Left lung (tissue), 10 donors: ENCODE measurements around the gene WDR7. TPM values are rescaled to one million over a fixed set of nuclear protein-coding genes. Genes with fewer than 3 reads are reported as not detected.

Experiments
- ATAC-seq: fragments of 200-7000 bp; cut with Tn5 transposase; one replicate; pipeline ENCODE4 v1.9.1; 2020; ENCODE audit warnings: moderate library complexity
- DNase-seq, 4 donors: peaks; one replicate each; pipeline ENCODE4 v3.0.0-alpha.2; 2013 to 2020
- H3K27ac ChIP-seq, 2 donors: fragments of 200-600 bp; sonication (generic) in 1 of 2; one replicate each; pipeline versions ENCODE4 v1.5.0 to v1.8.0; 2020 to 2021
- H3K27me3 ChIP-seq, 2 donors: fragments of 200-600 bp; sonication (generic) in 1 of 2; one replicate each; pipeline versions ENCODE4 v1.5.0 to v1.8.0; 2020 to 2021
- H3K36me3 ChIP-seq, 2 donors: fragments of 200-600 bp; sonication (generic) in 1 of 2; one replicate each; pipeline versions ENCODE4 v1.5.0 to v1.8.0; 2020 to 2021
- H3K4me1 ChIP-seq, 2 donors: fragments of 200-600 bp; one replicate each; pipeline ENCODE4 v1.8.0; 2021
- H3K4me3 ChIP-seq, 2 donors: fragments of 200-600 bp; sonication (generic) in 1 of 2; one replicate each; pipeline versions ENCODE4 v1.5.0 to v1.8.0; 2020 to 2021; ENCODE audit warnings: mild to moderate bottlenecking in 1 of 2
- H3K9me3 ChIP-seq, 2 donors: fragments of 200-600 bp; sonication (generic) in 1 of 2; one replicate each; pipeline versions ENCODE4 v1.5.0 to v1.8.0; 2020 to 2021
- intact Hi-C, 2 donors: fragments of 100-400 bp; cut with DNase I; formaldehyde crosslinking; loops; one replicate each; pipeline versions ENCODE4 v1.11.2 to v1.14.2; 2022
- polyA plus RNA-seq, 6 donors: library from polyadenylated mRNA; unstranded; fragments of 120-200 nt; gene quantifications; one replicate each; pipeline ENCODE4 v1.2.1, GENCODE V29; 2013; ENCODE audit not compliant: insufficient read length in 6 of 6
- total RNA-seq, 2 donors: library from RNA; stranded (reverse); fragmentation: NEBNext Ultra II Directional; extraction: Animal tissue kit (Norgen Biotek cat#: 25700); gene quantifications; one replicate each; pipeline ENCODE4 v1.2.1, GENCODE V29; 2021
- TF ChIP-seq, protein P1 (sequence below), 2 donors: fragments of 200-600 bp; sonication (generic) in 1 of 2; IDR thresholded peaks; one replicate each; pipeline versions ENCODE4 v1.5.0 to v1.8.0; 2021; ENCODE audit warnings: antibody characterized with exemption in 2 of 2
- donor health status: DM: no; HTN: yes; CAD: no.
- donor health status: DM: no; HTN: no; CAD: no.

Gene WDR7
- total and polyA plus RNA-seq, 8 donors: 10.9 to 37.7 (median 12.8) TPM

DNA sequence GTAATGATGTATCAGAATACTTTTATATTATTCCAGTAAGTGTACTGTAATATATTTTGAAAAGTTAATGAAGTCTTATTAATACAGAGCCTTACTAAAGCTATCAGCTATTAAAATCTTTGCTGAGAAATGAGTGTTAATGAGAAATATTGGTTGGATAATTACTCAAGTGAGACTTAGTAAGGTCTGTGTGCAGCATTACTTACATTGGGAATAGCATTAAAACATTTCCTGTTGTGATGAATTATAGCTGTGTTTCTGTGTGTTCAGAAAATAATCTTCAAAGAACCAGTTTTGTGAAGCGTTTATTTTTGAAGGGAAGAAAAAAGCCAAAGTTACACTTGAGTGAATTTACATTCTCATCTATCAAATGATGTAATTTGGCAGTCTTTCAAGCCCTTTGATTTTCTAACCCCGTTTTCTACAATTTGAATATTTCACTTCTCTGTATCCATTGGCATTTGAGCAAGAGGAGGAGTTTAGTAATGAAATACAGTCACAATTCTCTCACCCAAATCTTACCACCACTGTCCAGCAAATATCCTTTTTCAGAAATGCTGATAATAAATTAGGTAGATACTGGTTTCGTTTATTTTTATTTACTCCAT, 372.2 kb downstream of the WDR7 start:
- DNase-seq (no peak), ATAC-seq (no peak)
- intact Hi-C loops: no loop called here
- H3K9me3 ChIP-seq: no peaks in the 10 kb centered on the region
- H3K4me1 ChIP-seq: no peaks in the 10 kb centered on the region
- H3K27me3 ChIP-seq: no peaks in the 10 kb centered on the region
- peaks cover 0 to 21% of the 10 kb centered on the region in 2 donors for H3K36me3 ChIP-seq
- H3K4me3 ChIP-seq: no peak overlapping the region
- TF ChIP-seq, protein P1, sequence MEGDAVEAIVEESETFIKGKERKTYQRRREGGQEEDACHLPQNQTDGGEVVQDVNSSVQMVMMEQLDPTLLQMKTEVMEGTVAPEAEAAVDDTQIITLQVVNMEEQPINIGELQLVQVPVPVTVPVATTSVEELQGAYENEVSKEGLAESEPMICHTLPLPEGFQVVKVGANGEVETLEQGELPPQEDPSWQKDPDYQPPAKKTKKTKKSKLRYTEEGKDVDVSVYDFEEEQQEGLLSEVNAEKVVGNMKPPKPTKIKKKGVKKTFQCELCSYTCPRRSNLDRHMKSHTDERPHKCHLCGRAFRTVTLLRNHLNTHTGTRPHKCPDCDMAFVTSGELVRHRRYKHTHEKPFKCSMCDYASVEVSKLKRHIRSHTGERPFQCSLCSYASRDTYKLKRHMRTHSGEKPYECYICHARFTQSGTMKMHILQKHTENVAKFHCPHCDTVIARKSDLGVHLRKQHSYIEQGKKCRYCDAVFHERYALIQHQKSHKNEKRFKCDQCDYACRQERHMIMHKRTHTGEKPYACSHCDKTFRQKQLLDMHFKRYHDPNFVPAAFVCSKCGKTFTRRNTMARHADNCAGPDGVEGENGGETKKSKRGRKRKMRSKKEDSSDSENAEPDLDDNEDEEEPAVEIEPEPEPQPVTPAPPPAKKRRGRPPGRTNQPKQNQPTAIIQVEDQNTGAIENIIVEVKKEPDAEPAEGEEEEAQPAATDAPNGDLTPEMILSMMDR (IDR thresholded peaks at IDR 0.05): no peak
- H3K27ac ChIP-seq: no peak overlapping the region

DNA sequence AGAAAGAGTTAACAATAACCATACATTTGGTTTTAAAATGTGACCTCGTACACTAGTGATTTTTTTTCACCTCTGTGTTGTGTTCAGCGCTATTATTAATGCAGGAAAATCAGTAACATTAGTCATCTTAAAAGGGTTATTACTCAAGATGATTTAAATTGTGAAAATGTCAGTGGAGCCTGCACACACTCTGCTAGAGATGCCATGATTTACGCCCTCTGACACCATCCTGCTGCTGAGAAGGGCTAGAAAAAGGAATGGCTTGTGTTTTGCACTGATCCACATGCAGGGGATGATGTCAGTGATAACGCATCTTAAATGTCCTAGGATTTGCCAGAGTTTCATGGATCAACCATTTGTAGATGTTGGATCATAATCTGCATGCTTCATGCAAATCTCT, 374.4 kb downstream of the WDR7 start:
- Histone ChIP-seq H3K27ac (no peak overlapping the region), H3K27me3 (no peaks in the 10 kb centered on the region), H3K4me3 (no peak overlapping the region), H3K4me1 (no peaks in the 10 kb centered on the region), H3K36me3 (peaks cover 0 to 39% of the 10 kb centered on the region in 2 donors), H3K9me3 (no peaks in the 10 kb centered on the region)
- TF ChIP-seq, protein P1 (IDR thresholded peaks at IDR 0.05): no peak
- no peak for ATAC-seq
- no peak for DNase-seq
- intact Hi-C loops: no loop called here

DNA sequence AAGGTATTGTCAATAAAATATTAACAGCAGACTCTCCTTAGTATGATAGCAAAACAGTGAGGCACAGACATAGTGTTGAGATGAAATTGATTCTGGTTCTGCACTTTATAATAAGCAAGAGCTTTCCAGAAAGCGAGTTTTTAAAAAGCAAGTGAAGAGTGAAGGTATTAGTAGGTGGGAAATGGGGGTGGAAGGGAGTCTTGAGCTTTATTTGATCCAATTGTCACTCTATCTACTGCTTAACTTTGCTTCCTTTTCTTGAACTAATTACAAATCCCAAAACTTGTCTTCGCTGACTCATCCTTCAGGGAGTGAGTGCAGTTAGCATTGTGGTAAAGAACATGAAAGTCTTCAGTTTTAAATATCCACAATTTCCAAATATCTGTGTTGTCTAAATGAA, 375.2 kb downstream of the WDR7 start:
- DNase-seq: no peak
- ATAC-seq: no peak
- no peak overlapping the region for H3K4me3 ChIP-seq
- TF ChIP-seq, protein P1 (IDR thresholded peaks at IDR 0.05): no peak
- H3K9me3 ChIP-seq: no peaks in the 10 kb centered on the region
- H3K4me1 ChIP-seq: no peaks in the 10 kb centered on the region
- H3K27ac ChIP-seq: no peak overlapping the region
- H3K36me3 ChIP-seq: peaks cover 0 to 32% of the 10 kb centered on the region in 2 donors
- no peaks in the 10 kb centered on the region for H3K27me3 ChIP-seq
- intact Hi-C loops: no loop called here

DNA sequence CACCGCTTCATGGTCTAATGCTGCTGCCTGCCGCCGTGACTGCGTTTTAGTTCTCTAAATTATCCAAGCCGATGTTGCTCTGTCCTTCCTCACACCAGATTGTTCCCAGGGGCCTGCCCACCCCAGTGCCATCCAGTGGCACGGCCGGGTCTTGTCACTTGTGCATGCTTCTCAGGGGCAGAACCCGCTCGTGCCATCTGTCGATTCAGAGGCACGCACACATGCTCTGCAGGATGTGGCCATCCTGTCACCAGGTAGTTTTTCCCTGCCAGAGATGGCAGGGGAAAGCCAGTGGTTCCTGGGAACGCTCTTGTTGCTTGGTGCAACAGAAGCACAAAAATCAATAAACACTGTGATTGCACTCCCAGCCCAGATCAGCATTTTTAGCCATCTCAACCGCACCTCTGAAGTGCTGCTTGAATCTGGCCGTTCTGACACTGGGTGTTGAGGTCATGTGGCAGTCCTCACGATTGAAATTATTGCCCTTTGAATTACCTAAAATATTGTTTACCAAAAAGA, 376.1 kb downstream of the WDR7 start:
- Histone ChIP-seq H3K27me3 (no peaks in the 10 kb centered on the region), H3K4me3 (no peak overlapping the region), H3K9me3 (no peaks in the 10 kb centered on the region), H3K36me3 (peaks cover 0 to 32% of the 10 kb centered on the region in 2 donors), H3K27ac (no peak overlapping the region), H3K4me1 (no peaks in the 10 kb centered on the region)
- ATAC-seq (no peak), DNase-seq (no peak)
- intact Hi-C loops: no loop called here
- TF ChIP-seq, protein P1 (IDR thresholded peaks at IDR 0.05): no peak

DNA sequence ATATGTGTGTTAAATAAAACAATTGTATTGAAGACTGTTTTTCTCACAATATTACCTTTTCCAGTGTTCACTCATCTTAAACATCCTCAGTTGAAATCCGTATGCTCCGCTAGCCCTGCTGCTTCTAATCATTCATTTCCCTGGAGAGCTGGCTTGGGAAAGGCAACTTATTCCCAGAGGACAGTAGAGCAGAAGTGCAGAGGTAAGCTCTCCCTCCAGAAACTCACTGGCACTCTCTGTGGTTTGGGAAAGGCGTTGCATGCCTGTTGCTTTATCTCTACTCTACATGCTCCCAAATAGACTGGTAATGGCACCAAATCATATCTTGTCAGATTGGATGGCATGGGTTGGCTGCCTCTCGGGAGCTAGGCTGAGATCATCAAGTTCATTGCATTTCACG, 378.6 kb downstream of the WDR7 start:
- no peak overlapping the region for H3K27ac ChIP-seq
- no peak overlapping the region for H3K4me3 ChIP-seq
- no peaks in the 10 kb centered on the region for H3K9me3 ChIP-seq
- DNase-seq: no peak
- no peaks in the 10 kb centered on the region for H3K4me1 ChIP-seq
- TF ChIP-seq, protein P1 (IDR thresholded peaks at IDR 0.05): no peak
- peaks cover 0 to 32% of the 10 kb centered on the region in 2 donors for H3K36me3 ChIP-seq
- intact Hi-C loops: no loop called here
- no peaks in the 10 kb centered on the region for H3K27me3 ChIP-seq
- ATAC-seq: no peak
